Measurements from ENCODE around the gene TDRD1.

TDRD1 gene

GRCh38 chr10:114174695-114175188 lies 4.4 kb upstream of the TDRD1 start:
- Histone ChIP-seq H3K4me3 (ENCODE audit: insufficient read depth, low read depth, low read length, poor library complexity, severe bottlenecking) (peak overlapping the region; percentile 89), H3K27me3 (replicated peaks; ENCODE audit: control insufficient read depth, insufficient read depth, low read length, poor library complexity, severe bottlenecking) (no peaks in the 10 kb centered on the region), H3K27ac (ENCODE audit: insufficient read depth, low read length, poor library complexity, severe bottlenecking) (peak overlapping the region; percentile 81), H3K9me3 (ENCODE audit: control insufficient read depth, low read length) (no peaks in the 10 kb centered on the region), H3K36me3 (ENCODE audit: control insufficient read depth, insufficient read depth, low read length) (no peaks in the 10 kb centered on the region), H3K4me1 (ENCODE audit: control insufficient read depth, insufficient read depth, low read length, poor library complexity, severe bottlenecking) (peaks cover 7% of the 10 kb centered on the region)
- DNase-seq, result no peak

- Histone ChIP-seq H3K9me3 (ENCODE audit: control insufficient read depth, low read length) (no peaks in the 10 kb centered on the region), H3K36me3 (ENCODE audit: control insufficient read depth, insufficient read depth, low read length) (no peaks in the 10 kb centered on the region), H3K4me1 (ENCODE audit: control insufficient read depth, insufficient read depth, low read length, poor library complexity, severe bottlenecking) (peaks cover 7% of the 10 kb centered on the region), H3K4me3 (ENCODE audit: insufficient read depth, low read depth, low read length, poor library complexity, severe bottlenecking) (no peak overlapping the region), H3K27ac (ENCODE audit: insufficient read depth, low read length, poor library complexity, severe bottlenecking) (no peak overlapping the region), H3K27me3 (replicated peaks; ENCODE audit: control insufficient read depth, insufficient read depth, low read length, poor library complexity, severe bottlenecking) (no peaks in the 10 kb centered on the region)
- DNase-seq, result no peak
These were observed 3.5 kb upstream of the TDRD1 start for GRCh38 chr10:114175667-114176066.

- H3K36me3 ChIP-seq (ENCODE audit: control insufficient read depth, insufficient read depth, low read length), result no peaks in the 10 kb centered on the region
- DNase-seq, result no peak
- no peak overlapping the region for H3K4me3 ChIP-seq (ENCODE audit: insufficient read depth, low read depth, low read length, poor library complexity, severe bottlenecking)
- peaks cover 7% of the 10 kb centered on the region for H3K4me1 ChIP-seq (ENCODE audit: control insufficient read depth, insufficient read depth, low read length, poor library complexity, severe bottlenecking)
- H3K27me3 ChIP-seq (replicated peaks; ENCODE audit: control insufficient read depth, insufficient read depth, low read length, poor library complexity, severe bottlenecking), result no peaks in the 10 kb centered on the region
- H3K9me3 ChIP-seq (ENCODE audit: control insufficient read depth, low read length), result no peaks in the 10 kb centered on the region
- no peak overlapping the region for H3K27ac ChIP-seq (ENCODE audit: insufficient read depth, low read length, poor library complexity, severe bottlenecking)
These were observed 2.6 kb upstream of the TDRD1 start for GRCh38 chr10:114176511-114176910.

GRCh38 chr10:114179747-114180146 lies 594 bp downstream of the TDRD1 start:
- Histone ChIP-seq H3K36me3 (ENCODE audit: control insufficient read depth, insufficient read depth, low read length) (no peaks in the 10 kb centered on the region), H3K27me3 (replicated peaks; ENCODE audit: control insufficient read depth, insufficient read depth, low read length, poor library complexity, severe bottlenecking) (no peaks in the 10 kb centered on the region), H3K27ac (ENCODE audit: insufficient read depth, low read length, poor library complexity, severe bottlenecking) (no peak overlapping the region), H3K4me3 (ENCODE audit: insufficient read depth, low read depth, low read length, poor library complexity, severe bottlenecking) (no peak overlapping the region), H3K9me3 (ENCODE audit: control insufficient read depth, low read length) (no peaks in the 10 kb centered on the region), H3K4me1 (ENCODE audit: control insufficient read depth, insufficient read depth, low read length, poor library complexity, severe bottlenecking) (peaks cover 3% of the 10 kb centered on the region)
- DNase-seq, result no peak

- DNase-seq, result no peak
- H3K4me1 ChIP-seq (ENCODE audit: control insufficient read depth, insufficient read depth, low read length, poor library complexity, severe bottlenecking), result no peaks in the 10 kb centered on the region
- H3K27me3 ChIP-seq (replicated peaks; ENCODE audit: control insufficient read depth, insufficient read depth, low read length, poor library complexity, severe bottlenecking), result no peaks in the 10 kb centered on the region
- H3K4me3 ChIP-seq (ENCODE audit: insufficient read depth, low read depth, low read length, poor library complexity, severe bottlenecking), result no peak overlapping the region
- no peaks in the 10 kb centered on the region for H3K9me3 ChIP-seq (ENCODE audit: control insufficient read depth, low read length)
- H3K27ac ChIP-seq (ENCODE audit: insufficient read depth, low read length, poor library complexity, severe bottlenecking), result no peak overlapping the region
- no peaks in the 10 kb centered on the region for H3K36me3 ChIP-seq (ENCODE audit: control insufficient read depth, insufficient read depth, low read length)
These were observed 1.8 kb downstream of the TDRD1 start for GRCh38 chr10:114180937-114181336.

- Histone ChIP-seq H3K9me3 (ENCODE audit: control insufficient read depth, low read length) (no peaks in the 10 kb centered on the region), H3K4me3 (ENCODE audit: insufficient read depth, low read depth, low read length, poor library complexity, severe bottlenecking) (no peak overlapping the region), H3K4me1 (ENCODE audit: control insufficient read depth, insufficient read depth, low read length, poor library complexity, severe bottlenecking) (no peaks in the 10 kb centered on the region), H3K27ac (ENCODE audit: insufficient read depth, low read length, poor library complexity, severe bottlenecking) (no peak overlapping the region), H3K27me3 (replicated peaks; ENCODE audit: control insufficient read depth, insufficient read depth, low read length, poor library complexity, severe bottlenecking) (no peaks in the 10 kb centered on the region), H3K36me3 (ENCODE audit: control insufficient read depth, insufficient read depth, low read length) (no peaks in the 10 kb centered on the region)
- DNase-seq, result no peak
These were observed 2.8 kb downstream of the TDRD1 start for GRCh38 chr10:114181971-114182370.

- DNase-seq, result no peak
- H3K27me3 ChIP-seq (replicated peaks; ENCODE audit: control insufficient read depth, insufficient read depth, low read length, poor library complexity, severe bottlenecking), result no peaks in the 10 kb centered on the region
These were observed 4.4 kb downstream of the TDRD1 start for GRCh38 chr10:114183563-114183962.

GRCh38 chr10:114184276-114184675 lies 5.1 kb downstream of the TDRD1 start:
- no peaks in the 10 kb centered on the region for H3K36me3 ChIP-seq (ENCODE audit: control insufficient read depth, insufficient read depth, low read length)
- DNase-seq, result no peak
- no peak overlapping the region for H3K4me3 ChIP-seq (ENCODE audit: insufficient read depth, low read depth, low read length, poor library complexity, severe bottlenecking)
- H3K27me3 ChIP-seq (replicated peaks; ENCODE audit: control insufficient read depth, insufficient read depth, low read length, poor library complexity, severe bottlenecking), result no peaks in the 10 kb centered on the region
- H3K4me1 ChIP-seq (ENCODE audit: control insufficient read depth, insufficient read depth, low read length, poor library complexity, severe bottlenecking), result no peaks in the 10 kb centered on the region
- H3K9me3 ChIP-seq (ENCODE audit: control insufficient read depth, low read length), result no peaks in the 10 kb centered on the region
- no peak overlapping the region for H3K27ac ChIP-seq (ENCODE audit: insufficient read depth, low read length, poor library complexity, severe bottlenecking)

More at GRCh38 chr10:114183563-114183962, 4.4 kb downstream of the TDRD1 start:
- Histone ChIP-seq H3K27ac (ENCODE audit: insufficient read depth, low read length, poor library complexity, severe bottlenecking) (no peak overlapping the region), H3K4me1 (ENCODE audit: control insufficient read depth, insufficient read depth, low read length, poor library complexity, severe bottlenecking) (no peaks in the 10 kb centered on the region), H3K36me3 (ENCODE audit: control insufficient read depth, insufficient read depth, low read length) (no peaks in the 10 kb centered on the region), H3K4me3 (ENCODE audit: insufficient read depth, low read depth, low read length, poor library complexity, severe bottlenecking) (no peak overlapping the region), H3K9me3 (ENCODE audit: control insufficient read depth, low read length) (no peaks in the 10 kb centered on the region)

- H3K27me3 ChIP-seq (replicated peaks; ENCODE audit: control insufficient read depth, insufficient read depth, low read length, poor library complexity, severe bottlenecking), result no peaks in the 10 kb centered on the region
- DNase-seq, result no peak
- H3K27ac ChIP-seq (ENCODE audit: insufficient read depth, low read length, poor library complexity, severe bottlenecking), result no peak overlapping the region
- H3K9me3 ChIP-seq (ENCODE audit: control insufficient read depth, low read length), result no peaks in the 10 kb centered on the region
- H3K4me1 ChIP-seq (ENCODE audit: control insufficient read depth, insufficient read depth, low read length, poor library complexity, severe bottlenecking), result no peaks in the 10 kb centered on the region
- no peaks in the 10 kb centered on the region for H3K36me3 ChIP-seq (ENCODE audit: control insufficient read depth, insufficient read depth, low read length)
- no peak overlapping the region for H3K4me3 ChIP-seq (ENCODE audit: insufficient read depth, low read depth, low read length, poor library complexity, severe bottlenecking)
These were observed 8.8 kb downstream of the TDRD1 start for GRCh38 chr10:114188001-114188400.

- Histone ChIP-seq H3K36me3 (ENCODE audit: control insufficient read depth, insufficient read depth, low read length) (no peaks in the 10 kb centered on the region), H3K4me3 (ENCODE audit: insufficient read depth, low read depth, low read length, poor library complexity, severe bottlenecking) (no peak overlapping the region), H3K27ac (ENCODE audit: insufficient read depth, low read length, poor library complexity, severe bottlenecking) (no peak overlapping the region), H3K4me1 (ENCODE audit: control insufficient read depth, insufficient read depth, low read length, poor library complexity, severe bottlenecking) (no peaks in the 10 kb centered on the region), H3K9me3 (ENCODE audit: control insufficient read depth, low read length) (no peaks in the 10 kb centered on the region), H3K27me3 (replicated peaks; ENCODE audit: control insufficient read depth, insufficient read depth, low read length, poor library complexity, severe bottlenecking) (no peaks in the 10 kb centered on the region)
- DNase-seq, result no peak
These were observed 9.7 kb downstream of the TDRD1 start for GRCh38 chr10:114188900-114189299.

- no peak overlapping the region for H3K4me3 ChIP-seq (ENCODE audit: insufficient read depth, low read depth, low read length, poor library complexity, severe bottlenecking)
- no peaks in the 10 kb centered on the region for H3K9me3 ChIP-seq (ENCODE audit: control insufficient read depth, low read length)
- no peaks in the 10 kb centered on the region for H3K36me3 ChIP-seq (ENCODE audit: control insufficient read depth, insufficient read depth, low read length)
- no peaks in the 10 kb centered on the region for H3K4me1 ChIP-seq (ENCODE audit: control insufficient read depth, insufficient read depth, low read length, poor library complexity, severe bottlenecking)
- no peaks in the 10 kb centered on the region for H3K27me3 ChIP-seq (replicated peaks; ENCODE audit: control insufficient read depth, insufficient read depth, low read length, poor library complexity, severe bottlenecking)
- no peak for DNase-seq
- H3K27ac ChIP-seq (ENCODE audit: insufficient read depth, low read length, poor library complexity, severe bottlenecking), result no peak overlapping the region
These were observed 10.5 kb downstream of the TDRD1 start for GRCh38 chr10:114189700-114190099.
